NCI-H2171 (cell line): ENCODE results near the gene SLC66A2.
A peak's percentile ranks its signal among the peaks of the same experiment; 100 is the strongest.
"Not testable (repeated sequence)": the region's sequence is repeated elsewhere in the genome, so short reads cannot be mapped to it uniquely, and the experiment has no call there.

Source experiments
- DNase-seq: peaks from one replicate; lab custom pipeline; 2025; lab: John Stamatoyannopoulos, UW

Gene SLC66A2

DNA sequence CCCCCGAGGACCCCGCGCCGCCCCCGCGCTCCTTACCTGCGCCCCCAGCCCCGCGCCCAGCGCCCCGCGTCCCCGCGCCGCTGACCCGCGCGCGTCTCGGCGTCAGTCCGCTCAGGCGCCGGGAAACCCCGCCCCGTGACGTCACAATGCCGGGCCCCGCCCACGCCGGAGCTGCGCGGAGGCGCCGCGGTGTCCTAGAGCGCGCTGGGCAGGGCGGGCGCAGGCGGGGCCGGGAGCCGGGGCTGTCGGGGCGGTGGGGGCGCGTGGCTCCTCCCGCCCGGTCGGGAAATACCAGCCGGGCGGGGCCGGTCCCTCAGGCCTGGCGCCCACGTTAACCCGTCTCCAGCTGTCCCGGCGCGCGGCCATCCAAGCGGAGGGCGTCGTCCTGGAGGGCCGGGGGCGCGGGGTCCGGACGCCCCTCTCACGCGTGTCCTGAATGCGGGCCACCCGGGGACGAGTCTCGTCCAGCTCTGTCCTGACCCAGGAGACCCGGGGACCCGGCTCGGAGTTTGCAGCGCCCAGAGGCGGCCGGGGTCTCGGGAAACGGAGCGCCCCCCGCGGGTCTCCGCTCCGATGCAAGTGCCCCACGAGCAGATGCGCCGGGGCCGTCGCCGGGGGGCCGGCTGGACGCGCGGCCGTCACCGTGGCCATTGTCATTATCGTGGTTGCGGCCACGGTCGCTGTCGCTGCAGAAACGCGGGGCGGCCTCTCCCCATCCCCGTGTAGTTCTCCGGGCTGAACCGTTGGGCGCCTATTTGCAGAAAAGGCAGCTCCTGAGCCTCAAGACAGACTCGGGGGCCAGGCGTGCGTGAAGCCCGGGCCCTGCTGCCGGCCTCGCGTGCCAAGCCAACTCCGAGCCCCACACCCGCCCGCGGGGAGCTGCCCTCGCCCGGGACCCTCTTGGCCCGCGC, at the start of gene SLC66A2:
Gene SLC66A2, minus strand, starts transcription at position 109 of the 911 bp plus-strand sequence. CDS start 727 bp downstream, outside the sequence.
- DNase-seq, result peak; percentile 40

DNA sequence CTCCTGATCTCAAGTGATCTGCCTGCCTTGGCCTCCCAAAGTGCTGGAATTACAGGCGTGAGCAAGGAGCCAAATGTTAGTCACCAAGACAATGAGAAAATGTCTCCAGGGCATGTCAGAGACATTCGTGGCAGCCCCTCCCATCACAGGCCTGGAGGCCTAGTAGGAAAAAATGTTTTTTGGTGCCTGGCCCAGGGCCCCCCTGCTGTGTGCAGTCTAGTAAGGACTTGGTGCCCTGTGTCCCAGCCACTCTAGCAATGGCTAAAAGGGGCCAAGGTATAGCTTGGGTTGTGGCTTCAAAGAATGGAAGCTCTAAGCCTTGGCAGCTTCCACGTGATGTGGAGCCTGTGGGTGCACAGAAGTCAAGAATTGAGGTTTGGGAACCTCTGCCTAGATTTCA, 49.4 kb upstream of the SLC66A2 start:
- DNase-seq, result no peak

DNA sequence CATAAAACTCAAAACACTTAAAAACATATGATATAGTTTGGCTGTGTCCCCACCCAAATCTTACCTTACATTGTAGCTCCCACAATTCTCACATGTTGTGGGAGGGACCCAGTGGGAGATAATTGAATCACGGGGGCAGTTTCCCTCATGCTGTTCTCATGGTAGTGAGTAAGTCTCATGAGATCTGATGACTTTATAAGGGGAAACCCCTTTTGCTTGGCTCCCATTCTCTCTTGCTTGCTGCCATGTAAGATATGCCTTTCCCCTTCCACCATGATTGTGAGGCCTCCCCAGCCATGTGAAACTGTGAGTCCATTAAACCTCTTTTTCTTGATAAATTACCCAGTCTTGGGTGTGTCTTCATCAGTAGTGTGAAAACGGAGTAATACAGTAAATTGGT, 48.2 kb upstream of the SLC66A2 start:
- not testable (repeated sequence) for DNase-seq

DNA sequence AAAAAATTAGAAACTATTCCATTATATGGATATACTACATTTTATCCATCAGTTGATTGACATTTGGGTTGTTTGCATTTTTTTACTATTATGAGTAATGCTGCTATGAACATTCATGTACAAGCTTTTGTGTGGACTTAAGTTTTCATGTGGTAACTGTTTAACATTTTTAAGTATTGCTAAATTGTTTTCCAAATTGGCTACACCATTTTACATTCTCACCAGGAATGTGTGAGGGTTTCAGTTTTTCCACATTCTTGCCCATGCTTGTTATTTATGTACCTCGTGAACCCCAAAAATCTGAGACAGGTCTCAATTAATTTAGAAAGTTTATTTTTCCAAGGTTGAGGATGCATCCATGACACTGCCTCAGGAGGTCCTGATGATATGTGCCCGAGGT, 40.0 kb upstream of the SLC66A2 start:
- no peak for DNase-seq

DNA sequence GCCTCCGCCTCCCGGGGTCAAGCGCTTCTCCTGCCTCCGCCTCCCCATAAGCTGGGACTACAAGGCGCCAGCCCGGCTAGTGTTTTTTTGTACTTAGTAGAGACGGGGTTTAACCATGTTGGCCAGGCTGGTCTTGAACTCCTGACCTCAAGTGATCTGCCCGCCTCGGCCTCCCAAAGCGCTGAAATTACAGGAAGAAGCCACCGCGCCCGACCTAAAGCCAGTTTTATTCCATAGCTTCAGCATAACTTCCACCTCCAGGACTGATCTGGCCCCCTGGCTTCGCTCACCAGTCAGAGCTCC, 37.7 kb upstream of the SLC66A2 start:
- no peak for DNase-seq

DNA sequence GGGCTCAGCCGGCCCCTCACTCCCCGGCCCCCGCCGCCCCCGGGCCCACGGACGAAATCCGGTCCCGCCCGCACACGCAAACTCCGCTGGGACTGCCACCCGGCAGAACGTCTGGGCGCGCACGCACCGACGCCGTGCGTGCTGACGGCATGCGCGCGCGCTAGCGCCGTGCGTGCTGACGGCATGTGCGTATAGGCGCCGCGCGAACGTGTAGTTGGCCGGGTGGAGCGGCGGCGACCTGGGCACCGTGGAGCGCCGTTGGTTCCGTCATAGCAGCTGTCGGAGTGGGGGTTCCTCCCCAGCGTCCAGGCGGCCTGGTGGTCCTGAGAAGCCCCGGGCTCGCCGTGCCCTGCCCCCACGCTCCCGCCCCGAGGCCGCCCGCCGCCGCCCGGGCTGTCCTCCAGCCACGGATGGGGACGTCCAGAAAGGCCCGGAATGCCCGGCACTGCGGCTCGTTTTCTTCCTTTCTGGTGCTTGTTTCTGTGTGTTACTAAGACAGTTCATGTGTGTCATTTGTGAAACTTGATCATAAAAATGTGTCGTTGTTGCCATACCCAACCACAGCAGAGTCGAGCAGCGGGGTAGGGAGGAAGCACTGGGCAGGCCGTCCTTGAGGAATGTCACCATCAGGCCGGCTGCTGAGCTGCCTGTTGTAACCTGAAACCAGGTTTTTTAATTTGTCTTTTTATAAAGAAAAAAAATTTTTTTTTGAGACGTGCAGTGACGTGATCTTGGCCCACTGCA, 37.2 kb upstream of the SLC66A2 start, which contains the start of gene TXNL4A:
Gene TXNL4A, minus strand, starts transcription at position 113 of the 744 bp plus-strand sequence. CDS start 171 bp downstream, outside the sequence.
- peak; percentile 69 for DNase-seq

DNA sequence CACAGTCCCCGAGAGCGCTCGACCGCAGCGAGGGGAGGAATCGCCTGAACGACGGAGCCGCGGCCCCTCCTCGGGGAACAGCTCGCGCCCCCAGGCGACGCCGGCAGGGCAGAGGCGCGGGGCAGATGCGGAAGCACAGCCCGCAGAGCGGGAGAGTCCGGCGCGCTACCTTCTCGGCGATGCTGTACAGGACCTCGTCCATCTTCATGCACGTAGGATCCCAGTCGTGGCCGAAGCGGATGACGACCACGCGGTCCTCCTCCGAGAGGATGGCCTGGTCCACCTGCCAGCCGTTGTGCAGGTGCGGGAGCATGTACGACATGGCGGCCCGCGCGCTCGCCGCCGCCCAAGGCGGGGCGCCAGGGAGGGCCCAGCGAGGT, 36.6 kb upstream of the SLC66A2 start:
- DNase-seq, result no peak

DNA sequence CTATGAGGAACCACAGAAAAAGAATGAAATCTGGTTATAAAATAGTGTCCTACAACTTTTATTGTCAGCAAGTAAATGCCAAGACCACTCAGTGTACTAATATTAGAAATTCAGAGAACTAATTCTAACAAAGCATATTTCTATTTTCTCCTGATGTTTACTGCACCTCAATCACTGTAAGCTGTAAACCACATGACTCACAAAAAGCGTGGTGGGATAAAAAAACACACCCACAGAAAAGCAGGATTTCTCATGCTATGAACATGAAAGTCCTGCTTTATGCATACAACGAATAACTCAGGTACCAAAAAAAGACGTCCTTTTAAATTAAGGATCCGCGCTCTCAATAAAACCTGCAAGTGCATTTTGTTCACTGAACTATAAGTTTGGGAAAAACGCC, 36.1 kb upstream of the SLC66A2 start:
- DNase-seq, result no peak

DNA sequence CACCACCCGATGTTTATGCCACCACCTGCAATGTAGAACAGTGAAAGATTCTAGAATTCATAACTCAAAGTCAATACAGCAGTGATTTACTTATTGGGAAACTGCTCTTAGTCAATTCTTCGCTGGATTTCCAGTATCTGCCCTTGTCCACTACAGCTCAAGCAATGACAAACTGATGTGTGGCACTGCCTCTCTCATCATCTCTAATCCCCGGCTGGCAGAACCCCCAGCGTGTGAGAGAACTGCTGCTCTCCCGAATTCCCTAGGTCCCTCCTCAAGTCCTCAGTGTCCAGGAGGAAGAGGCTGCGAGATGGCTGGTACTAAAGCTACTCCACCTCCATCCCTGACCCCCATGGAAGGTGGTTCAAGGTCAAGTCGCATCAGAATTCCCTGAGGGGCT, 35.3 kb upstream of the SLC66A2 start:
- no peak for DNase-seq

DNA sequence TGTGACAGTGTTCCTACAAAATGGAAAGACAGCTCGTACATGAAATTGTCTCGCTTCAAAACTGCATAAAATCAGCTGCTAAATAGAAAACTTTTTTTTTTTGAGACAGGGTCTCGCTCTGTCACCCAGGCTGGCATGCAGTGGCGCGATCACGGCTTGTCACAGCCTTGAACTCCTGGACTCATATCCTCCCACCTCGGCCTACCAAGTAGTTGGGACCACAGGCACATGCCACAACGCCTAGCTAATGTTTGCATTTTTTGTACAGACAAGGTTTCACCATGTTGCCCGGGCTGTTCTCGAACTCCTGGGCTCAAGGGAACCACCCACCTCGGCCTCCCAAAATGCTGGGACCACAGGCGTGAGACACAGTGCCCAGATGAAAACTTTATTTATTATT, 33.7 kb upstream of the SLC66A2 start:
- DNase-seq, result no peak

DNA sequence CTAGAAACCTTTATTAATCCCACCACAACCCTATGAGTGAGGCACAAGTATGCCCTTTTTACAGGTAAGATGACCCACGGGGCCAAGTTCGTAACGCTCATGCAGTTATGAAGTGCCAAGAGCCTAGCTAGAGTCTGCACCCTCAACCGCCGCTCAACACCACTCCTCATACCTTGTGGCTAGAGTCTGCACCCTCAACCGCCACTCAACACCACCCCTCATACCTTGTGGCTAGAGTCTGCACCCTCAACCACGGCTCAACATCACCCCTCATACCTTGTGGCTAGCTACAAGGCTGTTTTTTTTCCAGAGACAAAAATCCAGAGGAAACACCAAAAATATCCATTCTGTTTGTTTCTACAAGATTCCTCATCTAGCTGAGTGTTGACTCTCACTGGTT, 32.3 kb upstream of the SLC66A2 start:
- DNase-seq, result no peak

DNA sequence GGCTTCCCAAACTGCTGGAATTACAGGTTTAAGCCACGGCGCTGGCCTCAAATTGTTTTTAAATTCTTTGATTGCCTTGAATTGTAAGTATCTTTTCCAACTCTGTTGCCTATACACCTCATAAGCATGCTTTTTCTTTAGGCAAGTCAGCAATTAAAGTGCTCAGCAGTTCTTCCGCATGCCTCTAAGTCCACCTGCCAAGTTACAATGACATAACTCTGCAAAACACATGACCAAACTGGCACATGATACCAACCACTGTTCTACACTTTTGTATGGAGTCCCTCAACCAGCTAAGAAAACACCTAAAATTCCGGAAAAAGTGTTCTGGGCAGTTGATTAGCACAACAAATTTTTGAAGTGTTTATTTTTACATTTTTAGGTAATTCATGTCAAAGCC, 31.8 kb upstream of the SLC66A2 start:
- no peak for DNase-seq

DNA sequence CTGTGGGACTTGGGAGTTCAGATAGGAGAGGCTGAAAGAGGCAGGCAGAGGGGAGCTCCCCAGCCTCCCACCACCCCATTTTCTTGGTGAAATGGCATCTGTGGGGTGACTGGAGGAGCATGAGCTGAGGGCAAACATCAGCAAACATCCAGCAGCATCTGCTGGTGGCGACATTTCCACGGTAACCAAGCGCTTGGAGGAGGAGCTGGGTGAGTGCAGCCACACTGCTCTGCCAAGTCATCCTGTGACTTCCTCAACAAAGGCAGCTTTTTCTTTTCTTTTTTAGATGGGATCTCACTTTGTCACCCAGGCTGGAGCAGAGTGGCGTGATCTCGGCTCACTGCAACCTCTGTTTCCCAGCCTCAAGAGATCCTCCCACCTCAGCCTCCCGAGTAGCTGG, 31.3 kb upstream of the SLC66A2 start:
- DNase-seq, result no peak

DNA sequence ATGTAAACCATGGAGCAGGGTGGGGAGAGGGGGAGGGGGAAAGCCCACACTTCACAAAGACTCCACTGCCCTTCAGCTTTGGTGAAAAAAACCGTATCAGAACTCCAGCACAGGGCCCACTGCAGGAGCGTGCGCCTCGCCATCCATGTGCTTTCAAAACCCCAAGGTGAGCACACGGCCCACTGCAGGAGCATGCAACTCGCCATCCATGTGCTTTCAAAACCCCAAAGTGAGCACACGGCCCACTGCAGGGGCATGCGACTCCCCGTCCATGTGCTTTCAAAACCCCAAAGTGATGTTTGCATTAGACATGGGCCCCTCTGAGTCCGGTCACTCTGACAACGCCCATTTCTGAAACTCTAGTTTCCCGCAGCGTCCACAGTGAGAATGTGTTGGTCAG, 29.1 kb upstream of the SLC66A2 start:
- no peak for DNase-seq

DNA sequence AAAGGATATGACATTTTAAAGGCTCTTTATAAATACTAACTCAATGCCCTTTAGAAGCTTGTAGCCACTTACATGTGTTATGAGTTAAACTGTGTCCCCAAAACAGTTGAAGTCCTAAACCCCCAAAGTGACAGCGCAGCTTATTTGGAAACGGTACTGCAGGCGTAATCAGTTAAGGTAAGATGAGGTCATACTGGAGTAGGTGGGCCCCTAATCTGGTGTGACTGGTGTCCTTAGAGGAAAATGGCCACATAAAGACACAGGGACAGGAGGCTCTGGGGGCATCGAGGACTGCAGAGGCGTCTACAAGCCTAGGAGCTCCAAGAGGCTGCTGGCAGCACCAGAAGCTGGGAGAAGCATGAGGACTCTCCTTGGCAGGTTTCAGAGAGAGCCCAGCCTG, 28.4 kb upstream of the SLC66A2 start:
- DNase-seq, result no peak

DNA sequence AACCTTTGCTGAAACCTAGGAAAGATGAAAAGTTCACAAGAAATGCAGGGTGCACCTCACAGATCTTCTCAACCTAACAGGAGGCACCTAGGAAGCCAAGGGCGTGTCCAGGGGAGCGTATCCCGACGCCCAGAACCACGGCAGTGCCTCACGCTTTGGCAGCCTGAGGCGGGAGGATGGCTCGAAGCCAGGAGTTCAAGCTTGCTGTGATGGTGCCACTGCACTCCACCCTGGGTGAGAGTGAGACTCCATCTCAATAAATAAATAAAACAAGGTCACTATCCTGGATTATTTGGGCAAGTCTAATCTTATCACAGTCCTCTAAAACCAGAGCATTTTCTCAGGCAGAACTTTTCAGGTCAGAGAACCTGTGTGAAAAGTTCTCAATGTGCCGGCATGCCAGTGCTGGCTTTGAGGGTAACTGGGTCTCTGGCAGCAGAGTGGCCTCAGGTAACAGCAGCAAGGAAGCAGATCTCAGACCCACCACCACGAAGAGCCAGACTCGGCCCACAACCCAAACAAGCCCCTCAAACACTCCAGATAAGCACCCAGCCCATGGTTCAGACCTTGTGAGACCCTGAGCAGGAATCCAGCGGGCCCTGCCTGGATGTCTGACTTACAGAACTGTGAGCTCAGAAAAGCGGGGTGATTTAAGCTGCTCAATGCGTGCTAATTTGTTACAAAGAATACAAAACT, 24.7 kb upstream of the SLC66A2 start:
- DNase-seq, result no peak

DNA sequence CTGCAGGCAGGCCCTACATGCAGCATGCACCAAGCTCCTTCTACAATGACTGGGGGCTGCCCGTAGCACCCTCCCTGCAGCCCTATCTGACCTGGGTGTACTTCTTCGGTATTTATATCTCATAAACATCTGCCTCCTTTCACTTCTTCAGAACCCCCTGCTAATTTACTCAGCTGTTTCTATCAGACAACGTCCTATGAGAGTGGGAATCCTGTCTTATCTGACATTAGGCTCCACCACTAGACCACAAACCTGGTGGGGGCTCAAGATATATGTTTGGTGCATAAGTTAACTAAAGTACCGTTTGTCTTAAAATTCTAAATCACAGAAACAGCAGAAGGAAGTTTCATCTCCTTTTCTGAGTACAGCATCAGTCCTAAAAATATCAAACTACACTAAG, 23.6 kb upstream of the SLC66A2 start:
- no peak for DNase-seq

DNA sequence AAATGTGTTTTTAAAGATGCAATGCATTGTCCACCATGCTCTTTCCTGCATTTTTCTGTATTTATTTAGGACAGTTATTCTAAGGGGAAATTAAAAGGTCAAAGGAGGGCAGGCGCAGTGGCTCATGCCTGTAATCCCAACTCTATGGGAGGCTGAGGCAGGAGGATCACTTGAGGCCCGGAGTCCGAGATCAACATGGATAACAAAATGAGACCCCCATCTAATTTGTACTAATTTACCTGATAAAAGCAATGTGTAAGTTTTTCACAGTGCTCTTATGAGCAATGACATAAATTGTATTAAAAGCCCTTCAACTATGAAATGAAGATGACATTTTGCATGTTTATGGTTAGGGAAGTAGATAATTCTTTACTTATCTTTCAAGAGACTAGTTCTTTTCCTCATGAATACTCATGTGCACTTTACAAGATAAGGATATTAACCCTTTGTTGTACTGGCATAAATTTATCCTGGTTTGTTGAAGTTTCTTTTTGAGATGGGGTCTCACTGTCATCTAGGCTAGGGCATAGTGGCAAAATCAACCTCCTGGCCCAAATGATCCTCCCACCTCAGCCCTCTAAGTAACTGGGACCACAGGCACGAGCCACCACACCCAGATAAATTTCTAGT, 22.7 kb upstream of the SLC66A2 start:
- DNase-seq, result no peak

DNA sequence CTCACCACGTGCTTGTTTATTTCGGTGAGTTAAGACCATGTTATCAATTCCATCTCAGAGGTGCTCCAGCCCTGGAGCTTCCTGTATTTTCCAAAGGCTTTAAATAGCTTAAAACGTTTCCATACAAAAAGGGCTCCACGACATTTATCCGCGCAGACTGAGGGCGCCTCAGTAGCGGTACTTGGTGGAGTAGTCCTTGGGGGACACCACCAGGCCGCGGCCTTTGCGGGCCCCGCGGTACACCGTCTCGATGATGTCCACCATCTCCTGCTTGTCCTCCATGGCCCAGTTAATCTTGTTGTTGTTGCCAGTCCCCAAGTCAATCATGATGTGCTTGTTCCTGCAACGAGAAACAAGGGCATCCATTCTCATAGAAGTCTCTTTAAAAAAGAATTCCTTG, 22.1 kb upstream of the SLC66A2 start:
- no peak for DNase-seq

DNA sequence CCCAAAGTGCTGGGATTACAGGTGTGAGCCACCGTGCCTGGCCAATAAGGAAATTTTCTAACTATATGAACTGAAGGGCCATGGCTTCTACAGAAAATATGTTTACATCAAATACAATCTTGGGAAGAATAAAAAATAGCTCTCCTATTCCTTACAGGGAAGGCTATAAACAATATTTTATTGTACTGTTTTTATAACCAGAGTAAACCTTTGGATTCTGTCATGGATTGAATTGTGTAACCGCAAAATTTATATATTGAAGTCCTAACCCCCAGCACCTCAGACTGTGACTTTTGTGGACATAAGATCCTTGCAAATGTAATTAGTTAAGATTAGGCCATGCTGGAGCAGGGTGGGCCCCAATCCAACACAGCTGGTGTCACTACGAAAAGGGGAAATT, 21.3 kb upstream of the SLC66A2 start:
- no peak for DNase-seq

DNA sequence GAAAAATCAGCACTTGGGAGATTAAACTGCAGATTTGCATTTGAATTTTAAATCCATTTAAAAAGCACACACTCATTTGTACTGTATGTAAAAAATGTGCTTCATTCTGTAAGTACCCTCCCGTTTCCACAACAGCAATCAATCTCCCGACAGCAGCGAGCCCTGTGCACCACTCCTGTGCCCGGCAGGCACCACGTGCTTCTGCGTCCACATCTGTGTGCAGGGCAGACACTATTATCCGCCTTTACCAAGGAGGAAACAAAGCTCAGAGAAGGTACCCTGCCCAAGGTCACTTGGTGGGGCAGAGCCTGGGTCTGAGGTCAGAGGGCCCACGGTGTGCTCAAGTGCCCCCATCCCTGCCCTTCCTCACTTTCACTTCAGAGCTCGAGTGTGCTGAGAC, 20.5 kb upstream of the SLC66A2 start:
- no peak for DNase-seq

DNA sequence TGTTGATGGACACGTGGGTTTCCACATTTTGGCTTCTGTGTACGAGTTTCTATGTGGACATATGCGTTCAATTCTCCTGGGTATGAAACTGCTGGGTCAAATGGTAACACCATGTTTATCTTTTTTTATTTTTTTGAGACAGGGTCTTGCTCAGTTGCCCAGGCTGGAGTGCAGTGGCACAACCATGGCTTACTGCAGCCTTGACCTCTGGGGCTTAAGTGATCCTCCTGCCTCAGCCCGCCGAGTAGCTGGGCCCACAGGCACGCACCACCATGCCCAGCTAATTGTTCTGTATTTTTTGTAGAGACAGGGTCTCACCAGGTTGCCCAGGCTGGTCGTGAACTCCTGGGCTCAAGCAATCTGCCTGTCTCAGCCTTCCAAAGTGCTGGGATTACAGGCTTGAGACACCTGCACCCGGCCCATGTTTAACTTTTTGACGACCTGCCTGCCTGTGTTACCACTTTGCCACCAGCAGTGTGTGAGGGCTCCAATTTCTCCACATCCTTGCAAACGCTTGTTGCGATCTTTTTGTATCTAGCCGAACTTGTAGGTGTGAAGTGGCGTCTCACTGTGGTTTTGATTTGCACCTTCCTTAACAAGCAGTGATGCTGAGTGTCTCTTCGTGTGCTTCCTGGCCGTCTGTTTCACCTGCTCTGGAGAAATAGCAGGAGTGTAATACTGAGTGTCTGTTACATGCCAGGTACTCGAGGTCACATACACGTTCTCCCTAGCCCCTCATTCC, 19.9 kb upstream of the SLC66A2 start:
- no peak for DNase-seq
